Glomerular endothelial cell (primary cell): ENCODE data around the gene DCST1. TPM values are rescaled to one million over a fixed set of nuclear protein-coding genes. Genes with fewer than 3 reads are reported as not detected.
"Not testable (repeated sequence)": the region's sequence is repeated elsewhere in the genome, so short reads cannot be mapped to it uniquely, and the experiment has no call there.

ENCODE experiments used
- DNase-seq: peaks from one replicate; pipeline ENCODE4 v3.0.0-alpha.2; 2011; ENCODE audit warnings: low read depth, low spot score; ENCODE audit errors: extremely low read depth
- total RNA-seq: library from RNA; depleted of rRNA; stranded (reverse); fragments of >200 nt; gene quantifications from 2 replicates; pipeline ENCODE4 v1.2.3, GENCODE V29; 2015

DCST1 gene
- not detected in 2 replicates for total RNA-seq

GRCh38 chr1:155033524-155033923, at the start of gene DCST1, which contains the start of gene DCST2:
DCST1 (plus strand) TSS chr1:155033824; CDS start chr1:155034037, 213 bp downstream.
DCST2 (minus strand) TSS chr1:155033781; CDS start chr1:155033701, 80 bp downstream.
- DNase-seq: no peak

GRCh38 chr1:154986736-154987135, 46.9 kb upstream of the DCST1 start:
- not testable (repeated sequence) for DNase-seq

GRCh38 chr1:154987326-154987725, 46.3 kb upstream of the DCST1 start:
- DNase-seq: no peak

- no peak for DNase-seq
Observed at GRCh38 chr1:154988058-154988954, 45.3 kb upstream of the DCST1 start.

GRCh38 chr1:154989195-154989860, 44.3 kb upstream of the DCST1 start:
- no peak for DNase-seq

- no peak for DNase-seq
Observed at GRCh38 chr1:154990276-154990675, 43.3 kb upstream of the DCST1 start.

- DNase-seq: no peak
Observed at GRCh38 chr1:154992721-154993571, 40.7 kb upstream of the DCST1 start.

- no peak for DNase-seq
Observed at GRCh38 chr1:154993572-154994268, 39.9 kb upstream of the DCST1 start, which contains the start of gene LENEP. LENEP (plus strand) TSS chr1:154993586; CDS start chr1:154993608, 22 bp downstream.

- no peak for DNase-seq
Observed at GRCh38 chr1:154994269-154994587, 39.4 kb upstream of the DCST1 start.

- no peak for DNase-seq
Observed at GRCh38 chr1:154994591-154994990, 39.0 kb upstream of the DCST1 start.

- not testable (repeated sequence) for DNase-seq
Observed at GRCh38 chr1:154995301-154995983, 38.2 kb upstream of the DCST1 start.

- DNase-seq: no peak
Observed at GRCh38 chr1:154996966-154997701, 36.5 kb upstream of the DCST1 start.

- no peak for DNase-seq
Observed at GRCh38 chr1:154998201-154998780, 35.3 kb upstream of the DCST1 start.

- no peak for DNase-seq
Observed at GRCh38 chr1:154998818-154999570, 34.6 kb upstream of the DCST1 start.

- DNase-seq: no peak
Observed at GRCh38 chr1:154999571-155000410, 33.8 kb upstream of the DCST1 start.

- DNase-seq: no peak
Observed at GRCh38 chr1:155000411-155000725, 33.3 kb upstream of the DCST1 start.

GRCh38 chr1:155000726-155001424, 32.7 kb upstream of the DCST1 start:
- no peak for DNase-seq
